HG02852 (cell line): ENCODE data around the gene SPTBN1.
"Not testable (repeated sequence)": the region's sequence is repeated elsewhere in the genome, so short reads cannot be mapped to it uniquely, and the experiment has no call there.

ENCODE experiments used
- ATAC-seq: cut with Tn5 transposase; IDR thresholded peaks from one replicate; pipeline ENCODE4 v1.9.1; 2021; ENCODE audit warnings: mild to moderate bottlenecking, moderate library complexity; ENCODE audit not compliant: unreplicated experiment

SPTBN1 gene

GRCh38 chr2:54524226-54524991 is 68.3 kb downstream of the SPTBN1 start:
- ATAC-seq = peak; percentile 77

GRCh38 chr2:54525321-54525720 is 69.2 kb downstream of the SPTBN1 start:
- ATAC-seq = no peak

- ATAC-seq = no peak
These were observed 70.2 kb downstream of the SPTBN1 start for GRCh38 chr2:54526226-54526879.

GRCh38 chr2:54528311-54528955 is 72.3 kb downstream of the SPTBN1 start:
- ATAC-seq = no peak

- not testable (repeated sequence) for ATAC-seq
These were observed 73.4 kb downstream of the SPTBN1 start for GRCh38 chr2:54529518-54529917.

- ATAC-seq = peak; percentile 47
These were observed 73.8 kb downstream of the SPTBN1 start for GRCh38 chr2:54529935-54530334.

GRCh38 chr2:54531558-54531957 is 75.4 kb downstream of the SPTBN1 start:
- no peak for ATAC-seq

GRCh38 chr2:54534221-54534620 is 78.1 kb downstream of the SPTBN1 start:
- ATAC-seq = no peak

GRCh38 chr2:54534625-54535024 is 78.5 kb downstream of the SPTBN1 start:
- ATAC-seq = no peak

- no peak for ATAC-seq
These were observed 79.6 kb downstream of the SPTBN1 start for GRCh38 chr2:54535599-54536195.

GRCh38 chr2:54536720-54537119 is 80.6 kb downstream of the SPTBN1 start:
- ATAC-seq = no peak

GRCh38 chr2:54538537-54538936 is 82.4 kb downstream of the SPTBN1 start:
- no peak for ATAC-seq

GRCh38 chr2:54539683-54540082 is 83.6 kb downstream of the SPTBN1 start:
- no peak for ATAC-seq

- no peak for ATAC-seq
These were observed 84.1 kb downstream of the SPTBN1 start for GRCh38 chr2:54540194-54540593.

GRCh38 chr2:54541995-54542394 is 85.9 kb downstream of the SPTBN1 start:
- ATAC-seq = no peak

- ATAC-seq = no peak
These were observed 87.7 kb downstream of the SPTBN1 start for GRCh38 chr2:54543733-54544396.

- no peak for ATAC-seq
These were observed 89.7 kb downstream of the SPTBN1 start for GRCh38 chr2:54545702-54546450.

GRCh38 chr2:54546518-54546917 is 90.4 kb downstream of the SPTBN1 start:
- no peak for ATAC-seq

GRCh38 chr2:54546923-54547720 is 91.0 kb downstream of the SPTBN1 start:
- peak; percentile 49 for ATAC-seq
